GM12878 (cell line): ENCODE data around the gene IQCH. TPM values are rescaled to one million over a fixed set of nuclear protein-coding genes. Genes with fewer than 3 reads are reported as not detected.
A peak's percentile ranks its signal among the peaks of the same experiment; 100 is the strongest.

Experiments used
- BHLHE40 ChIP-seq, 2 experiments: fragments of 450-650 bp in 1 of 2; IDR thresholded peaks; 2 replicates each; pipeline ENCODE4 v1.6.1; 2011 to 2017; ENCODE audit warnings: low read depth in 2 of 2, borderline replicate concordance in 1 of 2, improper control_type of control experiment in 1 of 2, low read length in 1 of 2, mild to moderate bottlenecking in 1 of 2
- CREB1 ChIP-seq: IDR thresholded peaks from 2 replicates; pipeline ENCODE4 v1.6.1; 2012; ENCODE audit warnings: low read depth, mild to moderate bottlenecking, inconsistent platforms
- HDAC6 ChIP-seq: fragments of 200-600 bp; sonication (generic); IDR thresholded peaks from one replicate; pipeline ENCODE4 v1.8.0; 2017; ENCODE audit warnings: antibody characterized with exemption; ENCODE audit not compliant: unreplicated experiment
- IKZF1 ChIP-seq: fragments of 450-650 bp; conservative IDR thresholded peaks from 2 replicates; pipeline ENCODE4 v1.6.1; 2017; ENCODE audit warnings: antibody characterized with exemption, mild to moderate bottlenecking
- MTA3 ChIP-seq: IDR thresholded peaks from 2 replicates; pipeline ENCODE4 v1.6.1; 2012; ENCODE audit warnings: low read length, inconsistent platforms, borderline replicate concordance
- PAX5 ChIP-seq: IDR thresholded peaks from 2 replicates; pipeline ENCODE4 v1.6.1; 2011; ENCODE audit warnings: low read depth, low read length, borderline replicate concordance
- POLR2AphosphoS2 ChIP-seq: IDR thresholded peaks from 2 replicates; pipeline ENCODE4 v1.6.1; 2011; ENCODE audit warnings: low read depth, mild to moderate bottlenecking, low read length, improper control_type of control experiment, moderate library complexity
- RAD51 ChIP-seq: fragments of 450-650 bp; IDR thresholded peaks from 2 replicates; pipeline ENCODE4 v1.6.1; 2016; ENCODE audit warnings: moderate library complexity, mild to moderate bottlenecking, inconsistent platforms
- RBBP5 ChIP-seq: fragments of 200-600 bp; sonication (generic); conservative IDR thresholded peaks from 2 replicates; pipeline ENCODE4 v1.6.1; 2016
- RELA ChIP-seq: fragments of 450-650 bp; IDR thresholded peaks from 2 replicates; pipeline ENCODE4 v1.8.0; 2014; ENCODE audit warnings: borderline replicate concordance; ENCODE audit not compliant: partially characterized antibody
- RELB ChIP-seq: fragments of 450-650 bp; IDR thresholded peaks from 2 replicates; pipeline ENCODE4 v1.6.1; 2017; ENCODE audit warnings: low read depth, mild to moderate bottlenecking, moderate library complexity
- RUNX3 ChIP-seq: IDR thresholded peaks from 2 replicates; pipeline ENCODE4 v1.6.1; 2012; ENCODE audit warnings: low read length, inconsistent platforms
- SPI1 ChIP-seq: IDR thresholded peaks from 2 replicates; pipeline ENCODE4 v1.6.1; 2011; ENCODE audit warnings: low read depth, mild to moderate bottlenecking, low read length, moderate library complexity, borderline replicate concordance; ENCODE audit not compliant: insufficient read depth
- TCF12 ChIP-seq: IDR thresholded peaks from 2 replicates; pipeline ENCODE4 v1.6.1; 2011; ENCODE audit warnings: low read depth, mild to moderate bottlenecking, low read length
- YY1 ChIP-seq: IDR thresholded peaks from 2 replicates; pipeline ENCODE4 v1.6.1; 2011; ENCODE audit warnings: low read depth, mild to moderate bottlenecking, low read length
- ZNF24 ChIP-seq: fragments of 450-650 bp; IDR thresholded peaks from 2 replicates; pipeline ENCODE4 v1.6.1; 2017; ENCODE audit warnings: antibody characterized with exemption, mild to moderate bottlenecking
- polyA plus RNA-seq, 11 experiments: library from polyadenylated mRNA; depleted of rRNA in 4 of 11; unstranded in 6 of 11; stranded (reverse) in 5 of 11; fragments of >200 nt; fragmentation: Nextera tagmentation in 4 of 11; fragmentation: Illumina TruSeq in 1 of 11; extraction: Ambion mirVana in 4 of 11; extraction: Trizol in 1 of 11; gene quantifications; 1 replicate in 1 of 11; 2 replicates in 10 of 11; pipeline versions ENCODE4 v1.2.1 to v1.2.3, GENCODE V29; 2011 to 2016; ENCODE audit warnings: inconsistent platforms in 2 of 11, missing spikeins in 2 of 11, low read depth in 1 of 11
- total RNA-seq, 4 experiments: library from RNA; depleted of rRNA in 3 of 4; stranded (reverse); fragments of >200 nt in 3 of 4; fragmentation: Illumina TruSeq in 1 of 4; extraction: Trizol in 1 of 4; gene quantifications; 2 replicates each; pipeline versions ENCODE4 v1.2.1 to v1.2.3, GENCODE V29; 2013 to 2021

Gene IQCH
- total and polyA plus RNA-seq, 10 of the 15 experiments (the other 5 are each of a cell fraction or from before 2014, with no cell fraction given), result 0.29 to 1.3 (median 0.99) TPM

GRCh38 chr15:67241132-67241855 is 13.3 kb upstream of the IQCH start (continued):
- TF ChIP-seq RELB (0 out of 2 replicates have a peak, but pooled peaks have one; percentile 30), ZNF24 (no peak), PAX5 (peak; percentile 74; the same call in 1 of the 2 replicates), MTA3 (peak; percentile 84), YY1 (0 out of 2 replicates have a peak, but pooled peaks have one; percentile 15), POLR2AphosphoS2 (no peak), TCF12 (0 out of 2 replicates have a peak, but pooled peaks have one; percentile 35), SPI1 (peak; percentile 33; the same call in 1 of the 2 replicates), RAD51 (no peak), BHLHE40 (IDR thresholded peaks at IDR 0.05; ENCODE audit: borderline replicate concordance in 1 of 2, low read depth in 2 of 2, low read length in 1 of 2) (peak in 1 of 2 experiments; percentile 33; a peak in 1 of 4 replicates), IKZF1 (peak; percentile 63), CREB1 (no peak), RUNX3 (peak; percentile 94), RBBP5 (peak; percentile 37; the same call in 1 of the 2 replicates), RELA (no peak), HDAC6 (no peak)
